Lung (tissue), 12 donors: Measurements from ENCODE around the gene TRUB1. TPM values are rescaled to one million over a fixed set of nuclear protein-coding genes. Genes with fewer than 3 reads are reported as not detected.

Source experiments
- ATAC-seq: fragments of 200-7000 bp; cut with Tn5 transposase; one replicate; pipeline ENCODE4 v1.9.1; 2020; ENCODE audit warnings: moderate number of reproducible peaks; ENCODE audit not compliant: insufficient read depth, low FRiP score
- DNase-seq, 3 donors: peaks; one replicate each; pipeline ENCODE4 v3.0.0-alpha.2; 2013 to 2017
- H3K27ac ChIP-seq, 2 donors: one replicate each; pipeline ENCODE4 v1.5.1; 2013; ENCODE audit warnings: mild to moderate bottlenecking in 2 of 2, moderate library complexity in 2 of 2, control low read depth in 1 of 2, inconsistent platforms in 1 of 2, low read depth in 1 of 2, low read length in 1 of 2
- H3K27me3 ChIP-seq, 3 donors: one replicate each; pipeline ENCODE4 v1.5.1; 2013; ENCODE audit warnings: low read length in 2 of 3; ENCODE audit not compliant: control insufficient read depth in 3 of 3, insufficient read depth in 3 of 3
- H3K36me3 ChIP-seq, 4 donors: one replicate each; pipeline ENCODE4 v1.5.1; 2013; ENCODE audit warnings: low read length in 4 of 4, mild to moderate bottlenecking in 1 of 4, moderate library complexity in 1 of 4; ENCODE audit not compliant: control insufficient read depth in 4 of 4, insufficient read depth in 4 of 4
- H3K4me1 ChIP-seq, 5 donors: one replicate each; pipeline ENCODE4 v1.5.1; 2013; ENCODE audit warnings: low read length in 5 of 5, mild to moderate bottlenecking in 2 of 5, moderate library complexity in 1 of 5; ENCODE audit not compliant: control insufficient read depth in 5 of 5, insufficient read depth in 5 of 5
- H3K4me3 ChIP-seq: one replicate; pipeline ENCODE4 v1.5.1; 2013; ENCODE audit warnings: mild to moderate bottlenecking, control low read depth, moderate library complexity
- H3K9ac ChIP-seq, 2 donors: one replicate each; pipeline ENCODE4 v1.5.1; 2013; ENCODE audit warnings: low read length in 2 of 2, control low read depth in 1 of 2; ENCODE audit not compliant: insufficient read depth in 1 of 2
- H3K9me3 ChIP-seq, 4 donors: one replicate each; pipeline ENCODE4 v1.5.1; 2013; ENCODE audit warnings: low read length in 3 of 4, mild to moderate bottlenecking in 1 of 4, moderate library complexity in 1 of 4; ENCODE audit not compliant: control insufficient read depth in 4 of 4, insufficient read depth in 3 of 4
- CTCF ChIP-seq: IDR thresholded peaks from 2 replicates; pipeline ENCODE4 v1.5.1; 2012; ENCODE audit warnings: mild to moderate bottlenecking; ENCODE audit errors: control extremely low read depth, extremely low read depth
- WGBS, 2 donors: extraction: QIAGEN DNeasy Blood & Tissue Kit; methylation state at CpG; one replicate each; pipeline ENCODE4 v1.1.7; 2013; 5-methylcytosine and 5-hydroxymethylcytosine counted together
- polyA plus RNA-seq, 2 donors: library from polyadenylated mRNA; stranded (reverse); fragments of 200-250 nt; gene quantifications; one replicate each; pipeline ENCODE4 v1.2.1, GENCODE V29; 2013
- total RNA-seq, 2 donors: library from RNA; depleted of rRNA in 1 of 2; stranded (reverse); fragments of >200 nt in 1 of 2; gene quantifications; one replicate each; pipeline ENCODE4 v1.2.1, GENCODE V29; 2014 to 2021
- donor health status: control.
- donor health status: control.
- donor health status: Bipolar disorder and iron deficiency.
- donor health status: healthy.
- donor health status: DM: yes; HTN: yes; CAD: no.

The TRUB1 gene
- total and polyA plus RNA-seq, 4 donors = 4.9 to 27.0 (median 10.7) TPM

DNA sequence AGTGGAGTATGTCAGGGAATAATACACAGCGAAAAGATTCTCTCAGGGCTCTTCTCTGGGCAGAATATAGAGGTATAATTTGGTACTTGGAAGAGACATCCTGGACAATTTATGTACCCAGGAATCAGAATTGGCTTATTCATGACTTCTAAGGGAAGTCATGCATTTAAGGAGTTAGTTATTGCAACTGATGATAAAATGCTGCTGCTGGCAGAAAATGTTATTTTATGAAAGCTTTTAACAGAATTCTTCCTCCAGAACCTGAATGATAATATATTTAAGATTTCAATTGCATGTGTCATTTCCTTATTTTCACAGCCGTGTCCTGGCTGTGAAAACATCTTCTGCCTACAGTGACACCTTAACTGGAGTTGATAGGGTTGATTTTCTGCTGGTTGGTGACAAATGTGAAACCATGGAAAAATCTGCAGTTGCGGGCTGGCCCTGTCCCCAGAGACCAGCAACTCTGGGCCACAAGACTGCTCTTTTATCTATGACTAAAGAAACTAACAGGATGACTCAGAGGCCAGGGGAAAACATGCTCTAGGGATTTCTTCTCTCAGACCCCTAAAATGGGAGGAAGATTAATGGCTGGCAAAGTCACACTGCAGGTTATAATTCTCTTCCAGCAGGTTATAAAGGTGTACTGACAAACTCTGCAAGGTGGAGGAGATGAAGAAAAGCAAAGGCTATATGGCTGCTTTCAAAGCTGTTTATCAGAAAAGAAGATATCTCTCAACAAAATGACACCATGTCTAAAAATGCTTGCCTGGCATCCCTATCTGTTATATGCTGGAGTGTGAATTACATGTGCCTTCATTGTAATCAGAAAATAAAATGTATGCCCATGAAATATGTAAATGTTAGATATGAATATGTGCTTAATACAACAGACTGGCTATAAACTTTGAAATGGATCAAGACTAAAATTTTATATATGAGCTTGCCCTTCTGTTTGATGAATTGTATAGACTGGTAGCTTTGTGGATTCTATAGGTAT is 12.1 kb upstream of the TRUB1 start:
- ATAC-seq (no peak), DNase-seq (no peak)
- Histone ChIP-seq H3K9ac (no peak overlapping the region), H3K4me3 (no peak overlapping the region), H3K27ac (no peak overlapping the region), H3K36me3 (no peaks in the 10 kb centered on the region), H3K4me1 (peaks cover 0 to 3% (median 0%) of the 10 kb centered on the region in 5 donors), H3K9me3 (no peaks in the 10 kb centered on the region), H3K27me3 (no peaks in the 10 kb centered on the region)
- TF ChIP-seq CTCF = no peak
- WGBS, 2 donors = 65 to 72% methylated on average over 3 of the region's 3 CpGs

- no peak for DNase-seq
- no peak for ATAC-seq
- no peak overlapping the region for H3K9ac ChIP-seq
- H3K9me3 ChIP-seq = peaks cover 0 to 2% (median 0%) of the 10 kb centered on the region in 4 donors
- H3K27me3 ChIP-seq = no peaks in the 10 kb centered on the region
- H3K4me1 ChIP-seq = peaks cover 0 to 3% (median 0%) of the 10 kb centered on the region in 5 donors
- H3K36me3 ChIP-seq = no peaks in the 10 kb centered on the region
- WGBS, 2 donors = 77 to 85% methylated on average over 2 of the region's 2 CpGs
- no peak for TF ChIP-seq CTCF
- no peak overlapping the region for H3K4me3 ChIP-seq
- no peak overlapping the region for H3K27ac ChIP-seq
Measured at GRCh38 chr10:114928818-114929217, 9.2 kb upstream of the TRUB1 start.

- Histone ChIP-seq H3K9me3 (peaks cover 0 to 2% (median 0%) of the 10 kb centered on the region in 4 donors), H3K4me3 (no peak overlapping the region), H3K4me1 (peaks cover 0 to 3% (median 0%) of the 10 kb centered on the region in 5 donors), H3K9ac (no peak overlapping the region), H3K27me3 (no peaks in the 10 kb centered on the region), H3K27ac (no peak overlapping the region), H3K36me3 (no peaks in the 10 kb centered on the region)
- 81 to 87% methylated on average over 4 of the region's 4 CpGs for WGBS, 2 donors
- TF ChIP-seq CTCF = no peak
- DNase-seq (no peak), ATAC-seq (no peak)
Measured at GRCh38 chr10:114930320-114930719, 7.7 kb upstream of the TRUB1 start.
